Measurements from ENCODE around the gene FBF1.

FBF1 gene

DNA sequence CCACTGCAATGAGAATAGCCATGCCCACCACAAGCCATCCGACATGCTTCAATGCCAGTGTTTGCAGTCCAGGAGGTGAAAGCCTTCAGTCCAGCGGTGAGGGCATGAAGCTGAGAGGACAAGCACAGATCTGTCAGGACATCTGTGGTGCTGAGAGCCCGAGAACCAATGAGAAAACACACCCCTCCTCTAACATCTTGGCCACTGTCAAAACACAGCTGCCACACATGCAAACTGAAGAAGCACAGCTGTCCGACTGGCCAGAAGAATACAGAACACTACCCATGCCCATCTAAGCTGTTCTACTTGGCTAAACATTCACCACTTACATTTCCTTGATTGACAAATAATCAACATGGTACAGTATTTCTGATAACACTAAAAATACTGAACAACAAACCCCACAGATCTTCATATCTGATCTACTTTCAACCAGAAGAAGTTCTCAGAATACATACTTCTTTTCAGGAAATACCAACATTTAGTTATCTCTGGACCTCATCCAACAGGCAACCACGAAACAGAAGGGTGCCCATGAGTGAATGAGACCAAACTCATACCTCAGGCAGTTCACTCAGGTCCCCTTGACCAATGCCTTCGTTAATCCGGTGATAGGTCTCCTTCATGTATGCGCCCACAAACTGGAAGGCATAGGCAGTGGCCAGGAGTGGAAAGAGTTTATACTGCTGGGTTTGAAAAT lies 10.2 kb upstream of the FBF1 start:
- DNase-seq: no peak

DNA sequence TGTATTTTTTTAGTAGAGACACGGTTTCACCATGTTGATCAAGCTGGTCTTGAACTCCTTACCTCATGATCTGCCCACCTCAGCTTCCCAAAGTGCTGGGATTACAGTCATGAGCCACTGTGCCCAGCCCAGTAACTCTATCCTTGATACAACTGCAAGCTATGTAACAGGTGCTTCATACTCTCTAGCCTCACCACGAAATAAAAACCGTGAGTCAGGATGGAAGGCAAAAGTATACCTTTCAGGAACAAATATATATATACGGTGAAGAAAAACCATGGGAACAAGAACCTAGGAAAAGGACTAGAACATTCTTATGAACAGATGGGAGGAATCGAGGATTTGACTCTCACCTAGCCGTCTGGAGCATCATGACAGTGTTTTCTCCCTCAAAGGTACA lies 9.6 kb upstream of the FBF1 start:
- DNase-seq: no peak

DNA sequence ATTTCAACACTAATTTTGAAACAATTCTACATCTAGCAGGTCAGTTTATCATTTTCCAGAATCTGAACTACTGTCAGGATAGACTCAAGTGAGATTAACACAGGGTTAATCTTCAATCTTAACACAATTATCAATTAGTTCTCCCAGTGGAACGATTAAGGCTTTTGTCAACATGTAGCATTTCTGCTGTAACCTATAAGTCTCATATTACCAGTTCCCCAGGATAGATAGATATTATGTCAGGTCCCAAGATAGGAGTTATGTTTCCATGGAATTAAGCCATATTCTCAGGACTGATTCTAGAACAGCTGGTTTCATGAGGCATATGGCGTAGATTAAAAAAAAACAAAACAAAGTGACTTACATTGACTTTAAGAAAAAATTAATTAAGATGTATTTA lies 4.4 kb upstream of the FBF1 start:
- no peak for DNase-seq

DNA sequence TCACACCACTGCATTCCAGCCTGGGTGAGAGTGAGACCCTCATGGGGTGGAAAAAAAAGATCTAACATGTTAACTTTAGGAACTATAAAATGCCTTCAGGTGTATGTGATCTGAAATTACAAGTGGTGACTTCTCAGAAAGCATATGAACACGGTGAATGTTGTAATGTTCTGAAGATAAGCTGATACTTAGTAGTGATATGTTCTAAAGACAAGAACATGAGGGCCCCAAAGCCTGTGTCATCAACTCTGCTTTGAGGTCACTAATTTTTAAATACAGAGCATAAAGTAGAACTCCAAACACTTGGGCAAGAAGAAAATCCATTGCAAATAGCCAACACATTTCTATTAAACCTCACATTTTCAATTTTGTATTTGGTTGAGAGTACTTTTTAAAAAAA lies 2.6 kb upstream of the FBF1 start:
- no peak for DNase-seq

DNA sequence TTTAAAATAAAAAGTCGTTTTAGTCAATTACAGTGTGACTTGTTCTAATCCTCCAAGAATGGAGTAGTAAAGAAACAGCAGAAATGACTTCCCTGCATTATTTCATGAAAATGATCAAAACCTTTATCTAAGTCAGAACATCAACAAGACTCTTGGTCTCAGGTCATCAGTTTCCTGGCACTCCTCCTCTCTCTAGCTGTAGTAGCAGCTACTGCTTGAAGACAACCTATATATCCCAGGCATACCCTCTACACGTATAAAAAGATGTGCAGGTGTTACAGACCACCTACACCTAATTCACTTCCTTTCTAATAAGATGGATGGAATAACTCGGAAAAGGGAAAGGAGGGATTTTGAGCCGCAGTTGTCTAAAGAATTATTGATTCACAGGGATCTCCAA lies 1.6 kb upstream of the FBF1 start:
- DNase-seq: no peak

DNA sequence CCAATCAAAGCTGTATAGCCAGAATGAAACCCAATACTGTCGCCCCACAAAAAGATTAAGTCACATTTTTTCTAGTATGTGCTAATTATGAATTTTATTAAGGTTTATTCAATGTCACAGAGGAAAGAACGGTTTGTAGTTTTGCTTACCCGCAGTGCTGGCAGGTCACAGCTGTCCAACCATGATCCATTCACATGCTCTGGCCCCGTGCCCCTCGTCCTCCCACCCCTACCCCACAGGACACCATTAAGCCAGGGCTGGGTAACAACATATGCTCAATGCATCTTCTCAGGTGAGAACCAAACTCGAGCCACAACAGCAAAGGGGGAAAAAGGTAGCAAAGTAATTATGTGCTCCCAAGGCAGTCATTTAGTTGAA lies 589 bp upstream of the FBF1 start:
- no peak for DNase-seq

DNA sequence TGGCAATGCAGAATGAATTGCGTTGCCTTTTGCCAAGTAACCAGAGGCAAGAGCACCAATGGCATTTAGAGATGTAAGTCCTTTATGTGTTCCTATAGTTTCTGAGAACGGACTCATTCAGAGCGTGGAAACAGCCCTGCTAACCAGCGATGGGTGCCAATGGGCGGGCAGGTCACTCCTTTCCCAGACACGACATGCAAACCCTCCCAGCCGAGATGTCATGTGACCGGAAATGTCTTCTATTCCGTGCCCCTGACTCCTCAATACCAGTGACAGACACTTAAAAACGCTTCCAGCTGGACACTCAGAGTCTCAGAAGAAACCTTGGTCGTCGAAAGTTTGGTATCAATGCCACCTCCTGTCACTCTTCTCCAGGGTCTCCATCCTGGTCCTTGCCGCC lies 3.2 kb downstream of the FBF1 start:
- DNase-seq: no peak

DNA sequence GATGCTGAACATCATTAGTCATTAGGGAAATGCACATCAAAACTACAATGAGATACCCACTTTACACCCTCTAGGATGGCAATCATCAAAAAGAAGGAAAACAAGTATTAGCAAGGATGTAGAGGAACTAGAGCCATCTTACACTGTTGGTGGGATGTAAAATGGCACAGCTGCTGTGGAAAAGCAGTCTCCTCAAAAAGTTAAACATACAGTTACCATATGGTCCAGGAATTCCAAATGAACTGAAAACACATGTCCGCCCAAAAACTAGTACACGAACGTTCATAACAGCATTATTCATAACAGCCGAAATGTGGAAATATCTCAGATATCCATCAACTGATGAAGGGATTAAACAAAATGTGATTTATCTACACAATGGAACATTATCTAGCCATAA lies 7.0 kb downstream of the FBF1 start:
- DNase-seq: no peak

DNA sequence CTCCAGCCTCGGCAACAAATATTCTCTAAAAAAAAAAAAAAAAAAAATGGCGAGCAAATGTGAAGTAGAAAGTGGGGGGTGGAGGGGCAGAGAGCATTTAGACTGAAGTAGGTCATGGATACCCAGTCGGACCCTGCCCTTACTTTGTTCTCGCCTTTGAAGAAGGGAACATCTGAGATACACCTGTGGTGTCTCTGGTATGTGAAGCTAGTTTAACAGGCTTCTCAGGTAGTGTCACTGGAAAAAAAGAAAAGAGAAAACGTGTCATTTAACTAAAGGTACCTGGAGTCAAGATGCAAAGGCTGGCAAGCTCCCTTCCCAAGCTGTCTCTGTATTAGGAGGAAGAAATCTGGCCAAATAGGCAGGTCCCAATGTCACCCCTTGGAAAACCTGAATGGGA lies 8.0 kb downstream of the FBF1 start:
- no peak for DNase-seq

DNA sequence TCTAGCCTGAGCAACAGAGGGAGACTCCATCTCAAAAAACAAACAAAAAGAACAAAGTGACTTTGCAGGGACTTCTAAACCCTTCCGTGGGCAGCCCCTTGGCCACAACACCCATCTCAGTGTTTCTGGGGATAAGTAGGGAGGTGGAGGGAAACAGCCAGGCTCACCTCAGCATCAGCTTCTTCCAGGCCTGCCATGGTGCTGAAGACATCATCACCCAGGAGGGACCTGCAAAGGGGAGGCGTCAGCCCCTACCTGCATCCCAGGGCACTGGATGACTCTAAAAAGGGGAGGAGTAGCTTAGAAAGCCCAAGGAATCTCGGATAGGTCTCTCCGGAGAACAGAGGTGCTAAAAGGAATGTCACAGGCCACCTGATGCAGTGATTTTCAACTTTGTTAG lies 9.8 kb downstream of the FBF1 start:
- no peak for DNase-seq

DNA sequence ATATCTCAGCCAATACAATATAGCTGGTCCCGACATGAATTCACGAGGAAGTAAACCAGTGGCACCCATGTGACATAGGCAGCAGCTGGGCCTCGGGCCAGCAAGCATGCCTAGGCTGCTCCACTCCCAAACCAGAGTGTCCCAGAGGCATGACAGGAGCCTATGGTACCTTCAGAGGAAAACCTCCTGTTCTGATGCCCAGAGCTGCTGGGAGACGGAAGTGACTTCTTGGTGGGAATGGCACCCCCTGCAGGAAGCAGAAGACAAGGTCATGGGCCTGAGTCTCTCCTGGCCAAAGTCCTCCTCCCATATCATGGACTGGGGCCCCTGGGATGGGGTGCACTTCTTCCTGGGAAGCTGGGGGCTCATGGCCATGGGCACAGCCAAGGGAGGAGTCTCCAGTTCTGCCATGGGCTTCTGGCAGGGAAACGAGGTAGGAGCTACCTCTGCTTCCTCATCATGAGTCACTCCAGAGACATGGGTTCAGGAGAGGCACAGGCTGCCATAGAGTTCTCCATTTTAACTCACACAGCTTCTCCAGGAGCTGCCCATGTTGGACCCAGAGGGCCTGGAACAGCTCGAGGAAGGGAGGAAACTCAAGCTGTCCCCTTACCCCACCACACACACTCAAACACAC lies 13.4 kb downstream of the FBF1 start:
- DNase-seq: no peak

DNA sequence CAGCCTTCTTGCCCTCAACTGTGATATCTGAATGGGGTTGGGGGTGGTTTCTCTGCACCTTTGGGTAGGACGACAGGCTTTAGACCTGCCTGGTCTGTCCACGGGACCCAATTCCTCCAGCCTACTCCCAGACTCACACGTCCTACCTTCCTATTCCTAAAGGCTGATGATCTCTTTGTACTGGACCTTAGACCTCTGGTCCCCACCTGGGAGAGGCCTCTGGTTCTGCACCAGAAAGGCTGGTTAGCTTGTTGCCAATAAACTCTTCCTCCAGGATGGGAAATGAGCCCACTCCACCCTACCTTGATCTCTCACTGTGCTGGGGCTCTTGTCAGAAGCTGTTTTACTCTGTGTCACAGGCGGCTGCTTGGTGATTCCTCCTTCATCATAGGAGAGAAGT lies 14.4 kb downstream of the FBF1 start:
- DNase-seq: no peak

DNA sequence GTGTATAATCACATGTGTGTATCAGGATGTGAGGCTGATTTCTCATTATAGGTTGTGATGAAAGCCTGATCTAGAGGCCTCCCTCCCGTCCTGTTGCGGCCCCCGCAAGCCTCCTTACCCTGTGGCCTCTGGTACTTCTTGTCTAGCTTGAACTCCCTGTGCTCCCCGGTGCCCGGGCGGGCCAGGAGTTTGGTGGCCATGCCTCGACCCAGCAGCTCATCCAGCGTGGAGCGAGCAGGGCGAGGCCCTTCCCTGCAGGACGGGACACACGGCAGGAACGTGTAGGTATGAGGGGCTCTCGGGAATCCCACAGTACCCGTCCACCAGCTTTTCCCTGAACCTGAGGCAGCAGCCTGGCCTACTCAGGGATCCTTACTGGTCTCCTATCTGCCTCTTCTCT lies 14.9 kb downstream of the FBF1 start:
- no peak for DNase-seq

DNA sequence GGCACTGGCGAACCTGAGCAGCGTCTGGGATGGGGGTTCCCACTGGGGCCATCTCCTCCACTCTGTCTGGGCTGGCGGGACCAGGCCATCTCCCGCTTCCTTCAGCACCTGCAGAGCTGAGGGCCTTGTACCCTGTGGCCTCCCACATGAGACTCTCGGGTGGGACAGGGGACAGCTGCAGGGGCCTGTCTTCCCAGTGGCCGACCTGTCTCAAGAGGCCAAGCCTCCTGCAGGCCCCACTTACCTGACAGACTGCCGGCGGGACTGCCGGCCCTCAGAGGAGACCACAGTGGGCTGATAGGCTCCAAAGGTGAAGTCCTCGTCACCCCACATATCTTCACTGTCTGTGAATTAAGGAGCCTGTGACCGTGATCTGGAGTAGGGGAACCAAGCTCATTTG lies 15.7 kb downstream of the FBF1 start:
- DNase-seq: no peak

DNA sequence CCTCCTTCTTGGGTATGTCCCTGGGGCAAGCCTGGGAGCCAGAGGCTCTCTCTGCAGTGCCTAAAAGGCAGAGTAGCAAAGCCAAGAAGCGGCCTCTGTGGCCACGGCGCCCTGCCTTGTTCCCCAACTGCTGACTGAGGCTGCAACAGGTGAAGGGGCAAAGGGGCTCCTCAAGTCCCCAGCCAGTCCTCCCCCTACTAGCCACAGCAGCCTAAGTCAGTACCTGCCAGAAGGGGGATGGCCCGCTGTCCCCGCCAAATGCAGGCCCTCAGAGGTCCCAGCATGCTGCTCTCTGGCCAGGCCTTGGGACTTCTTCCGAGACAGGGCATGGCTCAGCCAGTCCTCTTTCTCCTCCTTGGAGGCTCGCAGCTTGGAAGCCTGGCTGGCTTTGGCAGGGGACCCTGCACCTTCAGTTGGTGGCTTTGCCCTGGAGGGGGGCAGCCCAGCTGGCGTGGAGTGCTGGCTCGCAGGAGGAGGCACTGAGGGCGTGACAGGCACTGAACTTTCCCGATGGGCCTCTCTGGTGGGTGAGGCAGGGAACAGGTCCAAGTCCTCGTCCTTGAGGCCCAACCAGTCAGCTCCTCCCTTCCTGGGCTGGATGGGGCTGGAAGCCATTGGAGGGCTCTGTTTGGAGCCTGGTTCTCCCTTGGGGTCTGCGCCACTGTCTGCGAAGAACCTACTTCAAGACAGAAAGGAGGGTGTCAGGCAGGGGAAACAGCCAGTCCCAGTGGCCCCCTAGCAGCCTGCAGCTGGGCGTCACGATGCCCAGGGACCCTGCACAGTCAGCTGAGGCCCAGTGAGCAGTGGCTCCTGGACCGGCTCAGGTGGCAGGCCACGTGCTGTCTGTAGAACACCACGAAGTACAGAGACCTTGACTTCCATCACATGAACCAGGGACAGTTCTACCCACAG lies 17.6 kb downstream of the FBF1 start:
- DNase-seq: no peak

DNA sequence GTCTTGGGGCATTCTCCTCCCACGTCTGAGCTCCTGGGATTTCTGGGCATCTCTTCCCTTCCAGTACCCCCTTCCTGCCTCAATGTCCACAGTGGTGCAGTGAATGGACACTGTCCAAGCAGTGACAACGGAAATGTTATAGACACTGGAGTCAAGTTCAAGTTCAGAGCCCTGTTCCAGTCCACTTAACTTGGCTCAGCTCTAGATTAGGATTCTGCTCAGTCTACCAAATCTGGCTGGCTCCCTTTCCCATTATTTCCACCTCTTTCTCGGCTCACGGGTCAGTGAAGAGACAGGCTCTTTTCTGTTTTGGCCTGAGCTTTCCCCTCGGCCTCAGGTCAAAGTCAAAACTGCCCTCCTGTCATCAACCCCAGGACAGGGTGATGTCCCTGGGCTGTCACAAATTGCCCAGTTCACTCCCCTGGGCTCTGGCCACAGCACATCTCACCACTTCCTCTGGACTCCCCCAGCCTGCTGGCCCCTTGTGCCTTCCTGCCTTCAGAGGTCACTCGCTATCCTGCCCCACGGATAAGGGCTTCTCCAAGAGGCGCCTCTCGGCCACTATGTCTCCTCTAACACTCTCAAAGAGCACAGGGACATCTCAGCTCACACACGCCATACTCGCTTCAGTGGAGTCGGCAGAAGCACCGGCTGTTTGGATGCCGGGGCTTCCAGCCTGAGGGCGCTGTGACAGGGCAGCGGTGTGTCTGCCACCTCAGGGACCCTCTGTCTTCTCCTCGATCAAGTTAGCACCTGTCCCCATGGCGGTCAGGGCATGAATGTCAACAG lies 18.5 kb downstream of the FBF1 start:
- DNase-seq: no peak

DNA sequence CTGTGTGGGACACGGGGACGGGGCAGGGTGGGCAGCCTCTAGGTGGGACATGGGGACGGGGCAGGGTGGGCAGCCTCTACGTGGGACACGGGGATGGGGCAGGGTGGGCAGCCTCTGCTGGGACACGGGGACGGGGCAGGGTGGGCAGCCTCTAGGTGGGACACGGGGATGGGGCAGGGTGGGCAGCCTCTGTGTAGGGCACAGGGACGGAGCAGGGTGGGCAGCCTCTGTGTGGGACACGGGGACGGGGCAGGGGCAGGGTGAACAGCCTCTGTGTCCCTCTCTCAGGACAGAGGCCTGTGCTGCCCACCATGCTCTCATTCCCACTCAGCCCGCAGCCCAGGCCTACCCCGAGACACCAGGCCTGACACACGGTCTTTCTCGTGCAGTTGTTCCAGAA lies 19.2 kb downstream of the FBF1 start:
- no peak for DNase-seq

DNA sequence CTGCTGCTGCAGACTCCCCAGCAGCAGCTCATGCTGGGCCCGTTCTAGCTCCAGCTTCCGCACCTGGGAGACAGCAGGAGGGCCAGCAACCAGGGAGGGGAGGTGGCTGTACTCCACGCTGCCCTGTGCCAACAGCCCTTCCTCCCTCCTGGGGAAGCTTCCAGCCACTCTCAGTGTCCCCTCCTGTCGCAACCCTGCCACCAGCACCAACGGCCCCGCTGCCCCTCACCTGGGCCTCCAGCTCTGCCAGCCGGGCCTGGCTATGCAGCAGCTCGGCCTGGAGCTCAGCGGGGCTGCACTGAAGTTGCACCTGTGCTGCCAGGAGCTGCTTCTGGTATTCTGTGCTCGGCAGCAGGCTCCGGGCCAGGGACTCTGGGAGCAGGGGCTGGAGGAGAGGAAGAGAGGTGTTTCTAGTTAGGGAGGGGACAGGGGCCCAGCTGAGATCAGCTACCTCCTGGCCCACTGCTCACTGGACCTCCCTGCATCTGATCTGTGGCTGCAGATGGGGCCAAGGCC lies 20.7 kb downstream of the FBF1 start:
- DNase-seq: no peak

DNA sequence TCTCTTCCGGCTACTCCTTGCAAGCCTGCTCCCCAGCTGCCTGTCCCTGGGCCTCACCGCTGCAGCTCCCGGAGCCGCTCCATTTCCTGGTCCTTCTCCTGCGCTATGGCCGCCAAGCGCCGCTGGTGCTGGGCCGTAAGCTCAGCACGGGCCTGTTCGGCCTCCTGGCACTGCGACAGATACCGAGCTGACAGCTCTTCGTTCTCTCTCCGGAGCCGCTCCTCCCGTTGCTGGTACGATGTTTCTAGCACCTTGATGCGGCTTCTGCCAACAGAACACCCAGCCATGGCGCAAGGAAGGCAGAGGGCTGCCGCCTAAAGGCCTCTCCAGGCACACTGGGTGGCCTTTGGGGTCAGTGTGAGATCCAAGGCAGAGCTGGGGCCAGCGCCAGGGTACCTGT lies 21.2 kb downstream of the FBF1 start:
- DNase-seq: no peak

DNA sequence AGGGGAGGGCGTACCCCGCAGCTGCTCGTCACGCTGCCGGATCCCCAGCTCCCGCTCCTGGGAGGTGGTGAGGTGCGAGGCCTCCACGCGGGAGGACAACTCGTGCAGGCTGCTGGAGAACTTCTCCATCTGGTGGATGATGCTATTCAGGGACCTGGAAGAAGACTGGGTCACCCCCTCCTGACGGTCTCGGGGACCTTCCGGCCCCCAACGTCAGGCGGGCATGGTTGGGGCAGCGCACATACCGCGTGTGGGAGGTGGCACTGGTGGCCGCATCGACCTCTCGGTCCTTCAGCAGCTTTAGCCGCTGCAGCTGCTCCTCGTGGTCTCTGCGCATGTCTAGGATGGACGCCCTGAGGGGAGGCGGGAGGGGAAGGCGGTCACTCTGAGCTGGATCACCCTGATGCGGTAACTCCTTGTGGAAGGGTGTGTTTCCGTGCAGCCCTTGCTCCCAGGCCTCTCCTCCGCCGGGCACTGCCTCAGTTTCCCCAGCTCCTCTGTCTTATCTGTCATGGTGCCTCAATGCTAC lies 22.9 kb downstream of the FBF1 start:
- no peak for DNase-seq

DNA sequence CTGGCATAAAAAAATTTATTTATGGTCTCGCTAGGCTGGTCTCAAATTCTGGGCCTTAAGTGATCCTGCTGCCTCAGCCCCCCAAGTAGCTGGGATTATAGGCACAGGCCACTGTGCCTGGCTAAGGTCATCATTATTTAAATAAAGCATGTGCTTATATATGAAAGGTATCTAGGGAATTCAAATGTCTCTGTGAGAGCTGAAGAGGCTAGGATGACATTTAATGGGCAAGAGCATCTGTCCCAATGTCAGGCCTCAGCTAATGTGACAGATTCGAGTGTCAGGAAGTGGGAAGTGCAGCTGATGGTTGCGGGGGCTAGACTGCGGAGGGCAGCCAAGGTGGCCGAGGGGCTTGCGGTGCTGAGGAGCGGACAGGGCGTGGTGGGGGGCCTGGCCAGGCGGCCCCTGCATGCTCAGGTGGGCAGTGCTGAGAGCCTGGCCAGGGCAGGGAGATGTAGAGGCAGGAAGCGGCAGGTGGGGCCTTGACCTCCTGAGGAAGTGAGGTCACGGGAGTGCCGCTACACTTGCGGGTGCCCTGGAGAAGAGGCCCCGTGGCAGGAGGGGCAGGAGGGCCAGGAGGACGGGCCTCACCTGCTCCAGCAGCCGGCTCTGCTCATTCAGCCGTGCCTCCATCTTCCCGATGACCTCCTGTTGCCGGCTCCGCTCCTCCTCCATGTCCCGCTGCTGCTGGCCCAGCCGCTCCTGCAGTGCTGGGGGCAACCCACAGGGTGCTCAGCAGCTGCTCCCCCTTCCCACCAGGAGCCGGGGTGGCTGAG lies 23.5 kb downstream of the FBF1 start:
- no peak for DNase-seq

DNA sequence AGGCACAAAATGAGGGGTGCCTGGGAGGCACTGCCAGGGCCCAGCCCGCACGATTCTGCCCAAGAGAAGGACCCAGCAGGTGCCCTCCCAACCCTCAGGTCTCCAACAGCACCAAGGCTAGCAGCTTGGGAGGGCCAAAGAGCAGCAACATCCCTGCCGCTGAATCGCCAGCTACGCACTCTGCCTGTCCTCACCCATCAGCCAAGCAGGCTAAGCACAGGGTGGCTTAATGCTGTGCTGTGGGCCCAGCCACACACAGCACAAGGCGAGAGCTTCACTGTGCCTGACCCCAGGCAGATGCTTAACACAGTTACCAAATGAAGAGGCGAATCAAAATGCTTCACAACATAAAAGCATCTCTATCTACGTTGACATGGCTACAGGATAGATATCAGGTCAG lies 25.6 kb downstream of the FBF1 start:
- no peak for DNase-seq
